Neural cell (in vitro differentiated cells): ENCODE measurements around the gene DLG2. TPM values are rescaled to one million over a fixed set of nuclear protein-coding genes. Genes with fewer than 3 reads are reported as not detected.
"Not testable (repeated sequence)": the region's sequence is repeated elsewhere in the genome, so short reads cannot be mapped to it uniquely, and the experiment has no call there.

Source experiments
- H2AFZ ChIP-seq: fragments of 200-600, 300-800 bp; sonication (generic), shearing (Covaris generic); 2 replicates; pipeline ENCODE4 v1.6.0; 2014; ENCODE audit warnings: low read depth, mild to moderate bottlenecking, antibody characterized with exemption, low read length, moderate library complexity
- H3F3A ChIP-seq: fragments of 200-600 bp; shearing (Covaris generic); 2 replicates; pipeline ENCODE4 v1.6.1; 2016; ENCODE audit warnings: mild to moderate bottlenecking, moderate library complexity, mixed read lengths, antibody characterized with exemption, low read length; ENCODE audit not compliant: insufficient read depth, poor library complexity, severe bottlenecking
- H3K27ac ChIP-seq: fragments of 200-600, 300-800 bp; sonication (generic), shearing (Covaris generic); 2 replicates; pipeline ENCODE4 v1.5.1; 2014; ENCODE audit warnings: mild to moderate bottlenecking, low read length, moderate library complexity
- H3K27me3 ChIP-seq: fragments of 300-800, 200-600 bp; sonication (generic), shearing (Covaris generic); 2 replicates; pipeline ENCODE4 v1.6.0; 2014; ENCODE audit warnings: mild to moderate bottlenecking, low read depth, low read length, moderate library complexity; ENCODE audit not compliant: insufficient read depth
- H3K36me3 ChIP-seq: fragments of 300-800, 200-600 bp; sonication (generic), shearing (Covaris generic); 2 replicates; pipeline ENCODE4 v1.5.1; 2014; ENCODE audit warnings: mild to moderate bottlenecking, antibody characterized with exemption, low read length, moderate library complexity; ENCODE audit not compliant: insufficient read depth
- H3K4me2 ChIP-seq: fragments of 300-800, 200-600 bp; sonication (generic), shearing (Covaris generic); 2 replicates; pipeline ENCODE4 v1.6.0; 2014; ENCODE audit warnings: mild to moderate bottlenecking, low read length
- H3K4me3 ChIP-seq: fragments of 300-800, 200-600 bp; sonication (generic), shearing (Covaris generic); 2 replicates; pipeline ENCODE4 v1.5.1; 2014; ENCODE audit warnings: mild to moderate bottlenecking, low read length, moderate library complexity
- H3K79me2 ChIP-seq: fragments of 200-600 bp; shearing (Covaris generic); replicated peaks from 2 replicates; pipeline ENCODE4 v1.6.0; 2014; ENCODE audit warnings: mild to moderate bottlenecking, low read length, moderate library complexity; ENCODE audit not compliant: insufficient read depth
- H3K9ac ChIP-seq: fragments of 300-800, 200-600 bp; sonication (generic), shearing (Covaris generic); 2 replicates; pipeline ENCODE4 v1.6.1; 2016; ENCODE audit warnings: mild to moderate bottlenecking, low read length, mixed read lengths
- H3K9me2 ChIP-seq: fragments of 200-600 bp; shearing (Covaris generic); 2 replicates; pipeline ENCODE4 v1.6.1; 2016; ENCODE audit warnings: mild to moderate bottlenecking, low read length, mixed read lengths; ENCODE audit not compliant: insufficient read depth
- H3K9me3 ChIP-seq: fragments of 200-600, 300-800 bp; sonication (generic), shearing (Covaris generic); 2 replicates; pipeline ENCODE4 v1.6.1; 2016; ENCODE audit warnings: mild to moderate bottlenecking, mixed run types, low read length, moderate library complexity, mixed read lengths
- H4K20me1 ChIP-seq: fragments of 200-600 bp; shearing (Covaris generic); 2 replicates; pipeline ENCODE4 v1.6.1; 2016; ENCODE audit warnings: mild to moderate bottlenecking, mixed run types; ENCODE audit not compliant: insufficient read depth
- EP300 ChIP-seq: fragments of 450-650 bp; conservative IDR thresholded peaks from 2 replicates; pipeline ENCODE4 v1.6.1; 2014; ENCODE audit warnings: antibody characterized with exemption, mild to moderate bottlenecking, moderate library complexity; ENCODE audit not compliant: poor library complexity, severe bottlenecking
- EZH2 ChIP-seq: fragments of 200-600, 300-800 bp; shearing (Covaris generic), sonication (generic); IDR thresholded peaks from 2 replicates; pipeline ENCODE4 v1.6.1; 2014; ENCODE audit warnings: antibody characterized with exemption, low read length, borderline replicate concordance, mild to moderate bottlenecking; ENCODE audit not compliant: insufficient read depth, poor library complexity, severe bottlenecking
- MXI1 ChIP-seq: fragments of 450-650 bp; conservative IDR thresholded peaks from 2 replicates; pipeline ENCODE4 v1.6.1; 2014; ENCODE audit warnings: antibody characterized with exemption, mild to moderate bottlenecking; ENCODE audit not compliant: poor library complexity, severe bottlenecking
- RAD21 ChIP-seq: fragments of 450-650 bp; conservative IDR thresholded peaks from 2 replicates; pipeline ENCODE4 v1.6.1; 2014; ENCODE audit warnings: antibody characterized with exemption, mild to moderate bottlenecking, moderate library complexity
- REST ChIP-seq: IDR thresholded peaks from 2 replicates; pipeline ENCODE4 v1.6.1; 2012; ENCODE audit warnings: borderline replicate concordance
- SMC3 ChIP-seq: fragments of 450-650 bp; conservative IDR thresholded peaks from 2 replicates; pipeline ENCODE4 v1.6.1; 2014; ENCODE audit warnings: antibody characterized with exemption, mild to moderate bottlenecking, moderate library complexity; ENCODE audit not compliant: poor library complexity
- polyA plus RNA-seq: library from polyadenylated mRNA; depleted of rRNA; stranded (reverse); fragments of >200 nt; gene quantifications from 2 replicates; pipeline ENCODE4 v1.2.3, GENCODE V29; 2014

The DLG2 gene
- polyA plus RNA-seq, 1 donor from 2014 or later, result 179 TPM

- no peaks in the 10 kb centered on the region for H4K20me1 ChIP-seq
- no peaks in the 10 kb centered on the region for H3K79me2 ChIP-seq
- no peak overlapping the region for H2AFZ ChIP-seq
- H3K9me3 ChIP-seq, result no peaks in the 10 kb centered on the region
- no peaks in the 10 kb centered on the region for H3K27me3 ChIP-seq
- H3K9me2 ChIP-seq, result no peaks in the 10 kb centered on the region
- TF ChIP-seq EZH2, result no peak
- TF ChIP-seq EP300, result no peak
- TF ChIP-seq MXI1, result no peak
- no peak for TF ChIP-seq REST
- H3K4me2 ChIP-seq, result no peak overlapping the region
- no peaks in the 10 kb centered on the region for H3F3A ChIP-seq
- no peak overlapping the region for H3K9ac ChIP-seq
- no peaks in the 10 kb centered on the region for H3K36me3 ChIP-seq
- H3K4me3 ChIP-seq, result no peak overlapping the region
- H3K27ac ChIP-seq, result no peak overlapping the region
Observed at GRCh38 chr11:85672105-85672902, 45.2 kb upstream of the DLG2 start.

GRCh38 chr11:85670949-85671663 is 44.0 kb upstream of the DLG2 start:
- not testable (repeated sequence) for H3K27me3 ChIP-seq, H3K9me3 ChIP-seq, H3K79me2 ChIP-seq, H3K4me2 ChIP-seq, H3K9ac ChIP-seq, H3F3A ChIP-seq, H3K4me3 ChIP-seq, H3K36me3 ChIP-seq, H2AFZ ChIP-seq, H3K27ac ChIP-seq, H3K9me2 ChIP-seq, H4K20me1 ChIP-seq

GRCh38 chr11:85668157-85668556 is 41.0 kb upstream of the DLG2 start:
- H3K4me2 ChIP-seq, result no peak overlapping the region
- no peaks in the 10 kb centered on the region for H3K27me3 ChIP-seq
- H4K20me1 ChIP-seq, result peaks cover 4% of the 10 kb centered on the region
- H3F3A ChIP-seq, result no peaks in the 10 kb centered on the region
- no peak for TF ChIP-seq RAD21
- TF ChIP-seq SMC3, result no peak
- no peak for TF ChIP-seq EP300
- H3K27ac ChIP-seq, result no peak overlapping the region
- H3K79me2 ChIP-seq, result peaks cover 7% of the 10 kb centered on the region
- no peaks in the 10 kb centered on the region for H3K36me3 ChIP-seq
- H2AFZ ChIP-seq, result no peak overlapping the region
- H3K9ac ChIP-seq, result no peak overlapping the region
- H3K4me3 ChIP-seq, result no peak overlapping the region
- no peaks in the 10 kb centered on the region for H3K9me3 ChIP-seq
- H3K9me2 ChIP-seq, result no peaks in the 10 kb centered on the region
